Measurements from ENCODE around the gene LHX4. TPM values are rescaled to one million over a fixed set of nuclear protein-coding genes. Genes with fewer than 3 reads are reported as not detected.

LHX4 gene
- total RNA-seq, 1 donor from 2014 or later, result 2.1 TPM

DNA sequence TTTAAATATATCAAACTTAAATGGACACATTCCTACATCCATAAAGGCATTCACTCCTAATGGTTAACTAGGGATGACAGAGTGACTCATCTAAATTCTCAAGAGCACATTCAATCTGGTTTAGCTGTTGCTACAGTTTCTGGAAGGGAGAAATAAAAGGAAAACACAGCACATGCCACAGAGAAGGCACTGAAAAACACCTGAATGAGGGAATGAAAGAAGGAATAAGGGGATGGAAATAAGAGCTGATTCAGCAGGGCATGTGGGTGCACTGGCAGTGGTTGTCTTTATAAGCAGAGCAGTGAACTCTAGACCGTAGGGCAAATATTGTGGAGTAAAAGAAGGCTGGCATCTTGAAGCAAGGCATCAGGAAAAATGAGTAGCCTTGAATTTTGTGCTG, 79.3 kb downstream of the LHX4 start:
- DNase-seq, result no peak
- peaks cover 2% of the 10 kb centered on the region for H3K27me3 Mint-ChIP-seq (ENCODE audit: unreplicated experiment)
- peaks cover 3% of the 10 kb centered on the region for H3K4me1 Mint-ChIP-seq (ENCODE audit: low read depth, unreplicated experiment)
- TF ChIP-seq, protein P1, sequence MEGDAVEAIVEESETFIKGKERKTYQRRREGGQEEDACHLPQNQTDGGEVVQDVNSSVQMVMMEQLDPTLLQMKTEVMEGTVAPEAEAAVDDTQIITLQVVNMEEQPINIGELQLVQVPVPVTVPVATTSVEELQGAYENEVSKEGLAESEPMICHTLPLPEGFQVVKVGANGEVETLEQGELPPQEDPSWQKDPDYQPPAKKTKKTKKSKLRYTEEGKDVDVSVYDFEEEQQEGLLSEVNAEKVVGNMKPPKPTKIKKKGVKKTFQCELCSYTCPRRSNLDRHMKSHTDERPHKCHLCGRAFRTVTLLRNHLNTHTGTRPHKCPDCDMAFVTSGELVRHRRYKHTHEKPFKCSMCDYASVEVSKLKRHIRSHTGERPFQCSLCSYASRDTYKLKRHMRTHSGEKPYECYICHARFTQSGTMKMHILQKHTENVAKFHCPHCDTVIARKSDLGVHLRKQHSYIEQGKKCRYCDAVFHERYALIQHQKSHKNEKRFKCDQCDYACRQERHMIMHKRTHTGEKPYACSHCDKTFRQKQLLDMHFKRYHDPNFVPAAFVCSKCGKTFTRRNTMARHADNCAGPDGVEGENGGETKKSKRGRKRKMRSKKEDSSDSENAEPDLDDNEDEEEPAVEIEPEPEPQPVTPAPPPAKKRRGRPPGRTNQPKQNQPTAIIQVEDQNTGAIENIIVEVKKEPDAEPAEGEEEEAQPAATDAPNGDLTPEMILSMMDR (IDR thresholded peaks at IDR 0.05; ENCODE audit: partially characterized antibody, unreplicated experiment), result no peak
- no peak overlapping the region for H3K27ac Mint-ChIP-seq (ENCODE audit: unreplicated experiment)
- peaks cover 5% of the 10 kb centered on the region for H3K36me3 Mint-ChIP-seq (ENCODE audit: unreplicated experiment)
- H3K9me3 Mint-ChIP-seq (ENCODE audit: unreplicated experiment), result no peaks in the 10 kb centered on the region
- H3K4me3 Mint-ChIP-seq (ENCODE audit: unreplicated experiment), result no peak overlapping the region

DNA sequence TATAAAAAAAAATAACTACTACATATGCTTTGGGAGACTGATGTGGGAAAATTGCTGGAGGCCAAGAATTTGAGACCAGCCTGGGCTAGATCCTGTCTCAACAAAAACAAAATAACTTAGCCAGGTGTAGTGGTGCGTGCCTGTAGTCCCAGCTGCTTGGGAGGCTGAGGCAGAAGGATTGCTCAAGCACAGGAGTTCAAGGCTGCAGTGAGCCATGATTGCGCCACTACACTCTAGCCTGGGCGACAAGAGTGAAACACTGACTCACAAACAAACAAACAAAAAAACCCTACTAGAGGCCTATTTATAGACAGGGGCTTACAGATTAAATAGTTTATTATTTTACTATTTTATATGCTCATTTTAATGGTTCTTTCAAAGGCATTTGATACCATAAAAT, 80.0 kb downstream of the LHX4 start:
- Mint-ChIP-seq H3K27ac (ENCODE audit: unreplicated experiment) (no peak overlapping the region), H3K4me1 (ENCODE audit: low read depth, unreplicated experiment) (peaks cover 3% of the 10 kb centered on the region), H3K4me3 (ENCODE audit: unreplicated experiment) (no peak overlapping the region), H3K9me3 (ENCODE audit: unreplicated experiment) (no peaks in the 10 kb centered on the region), H3K36me3 (ENCODE audit: unreplicated experiment) (peaks cover 5% of the 10 kb centered on the region), H3K27me3 (ENCODE audit: unreplicated experiment) (peaks cover 2% of the 10 kb centered on the region)
- TF ChIP-seq, protein P1 (IDR thresholded peaks at IDR 0.05; ENCODE audit: partially characterized antibody, unreplicated experiment), result no peak
- no peak for DNase-seq

DNA sequence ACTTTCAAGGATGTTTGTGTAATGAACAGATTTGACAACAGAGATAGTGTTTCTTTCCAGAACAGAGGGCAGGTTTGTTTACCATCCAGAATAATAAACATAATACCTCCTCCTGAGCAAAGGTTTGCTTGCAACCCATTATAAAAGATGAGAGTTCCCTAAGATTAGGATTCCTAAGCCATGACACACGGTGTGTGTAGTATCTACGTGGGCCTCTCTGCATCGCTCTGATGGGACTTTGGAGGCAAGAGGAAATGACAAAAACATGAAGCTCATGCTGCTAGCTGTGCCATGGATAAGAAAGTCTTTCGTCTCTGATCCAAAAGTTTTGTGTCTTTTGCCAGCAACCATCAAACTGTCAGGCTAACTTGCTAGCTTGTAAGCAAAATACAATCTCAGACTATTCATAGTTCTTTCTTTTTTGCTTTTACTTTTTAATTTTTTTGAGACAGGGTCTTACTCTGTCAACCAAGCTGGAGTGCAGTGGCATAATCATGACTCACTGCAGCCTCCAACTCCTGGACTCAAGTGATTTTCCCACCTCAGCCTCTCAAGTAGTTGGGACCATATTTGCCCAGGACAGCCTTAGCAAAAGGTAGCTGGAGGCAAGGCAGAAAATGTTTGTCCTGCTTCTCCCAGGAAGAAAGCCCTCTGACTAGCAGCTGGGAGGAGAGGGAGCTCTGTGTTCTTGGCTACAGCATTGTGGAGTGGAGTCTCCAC, 81.1 kb downstream of the LHX4 start:
- Mint-ChIP-seq H3K36me3 (ENCODE audit: unreplicated experiment) (peaks cover 5% of the 10 kb centered on the region), H3K9me3 (ENCODE audit: unreplicated experiment) (no peaks in the 10 kb centered on the region), H3K27ac (ENCODE audit: unreplicated experiment) (no peak overlapping the region), H3K27me3 (ENCODE audit: unreplicated experiment) (peaks cover 2% of the 10 kb centered on the region), H3K4me3 (ENCODE audit: unreplicated experiment) (no peak overlapping the region), H3K4me1 (ENCODE audit: low read depth, unreplicated experiment) (peaks cover 3% of the 10 kb centered on the region)
- TF ChIP-seq, protein P1 (IDR thresholded peaks at IDR 0.05; ENCODE audit: partially characterized antibody, unreplicated experiment), result no peak
- DNase-seq, result no peak

DNA sequence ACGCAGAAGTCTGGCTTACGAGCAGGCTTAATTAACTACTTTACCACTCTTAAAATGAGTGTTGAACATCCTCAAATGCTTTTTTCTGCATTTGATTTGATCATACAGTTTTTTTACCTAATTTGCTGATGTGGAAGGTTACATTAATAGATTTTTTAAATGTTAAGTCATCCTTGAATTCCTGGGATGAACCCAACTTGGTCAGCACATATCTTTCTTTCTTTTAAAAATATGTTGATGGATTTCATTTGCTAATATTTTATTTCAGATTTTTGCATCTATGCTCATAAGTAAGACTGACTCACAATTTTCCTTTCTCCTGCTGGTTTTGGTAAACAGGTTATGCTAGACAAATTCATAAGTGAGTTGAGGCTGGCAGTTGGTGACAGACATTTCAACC, 82.9 kb downstream of the LHX4 start:
- Mint-ChIP-seq H3K9me3 (ENCODE audit: unreplicated experiment) (no peaks in the 10 kb centered on the region), H3K4me1 (ENCODE audit: low read depth, unreplicated experiment) (peaks cover 3% of the 10 kb centered on the region), H3K4me3 (ENCODE audit: unreplicated experiment) (no peak overlapping the region), H3K36me3 (ENCODE audit: unreplicated experiment) (peaks cover 3% of the 10 kb centered on the region), H3K27ac (ENCODE audit: unreplicated experiment) (no peak overlapping the region), H3K27me3 (ENCODE audit: unreplicated experiment) (no peaks in the 10 kb centered on the region)
- DNase-seq, result no peak
- TF ChIP-seq, protein P1 (IDR thresholded peaks at IDR 0.05; ENCODE audit: partially characterized antibody, unreplicated experiment), result no peak

DNA sequence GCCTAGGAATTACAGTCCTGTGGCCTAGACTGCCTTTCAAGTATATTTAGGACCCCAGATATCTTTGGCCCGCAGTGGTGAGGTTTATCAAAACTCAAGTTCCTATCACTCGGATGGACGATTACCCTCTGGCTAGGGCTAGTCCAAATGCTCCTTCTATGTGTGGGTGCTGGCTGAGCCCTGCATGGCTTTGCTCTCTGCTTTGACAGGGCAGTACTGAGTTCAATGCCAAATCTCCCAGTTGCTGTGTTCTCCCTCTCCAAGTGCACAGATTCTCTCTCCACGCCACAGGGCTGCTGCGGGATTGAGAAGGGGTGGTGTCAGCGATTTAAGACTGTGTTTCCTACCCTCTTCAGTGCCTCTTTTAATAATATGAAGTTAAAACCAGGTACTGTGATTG, 97.0 kb downstream of the LHX4 start:
- H3K27me3 Mint-ChIP-seq (ENCODE audit: unreplicated experiment), result no peaks in the 10 kb centered on the region
- peaks cover 3% of the 10 kb centered on the region for H3K9me3 Mint-ChIP-seq (ENCODE audit: unreplicated experiment)
- no peak for DNase-seq

More for the DNA sequence above, 97.0 kb downstream of the LHX4 start:
- H3K4me3 Mint-ChIP-seq (ENCODE audit: unreplicated experiment), result no peak overlapping the region
- H3K36me3 Mint-ChIP-seq (ENCODE audit: unreplicated experiment), result peaks cover 10% of the 10 kb centered on the region
- H3K4me1 Mint-ChIP-seq (ENCODE audit: low read depth, unreplicated experiment), result no peaks in the 10 kb centered on the region
- TF ChIP-seq, protein P1 (IDR thresholded peaks at IDR 0.05; ENCODE audit: partially characterized antibody, unreplicated experiment), result no peak
- H3K27ac Mint-ChIP-seq (ENCODE audit: unreplicated experiment), result no peak overlapping the region

Measured in glutamatergic neuron (in vitro differentiated cells).